Subcutaneous adipose tissue (tissue), 4 donors: ENCODE measurements around the gene ZBTB47. TPM values are rescaled to one million over a fixed set of nuclear protein-coding genes. Genes with fewer than 3 reads are reported as not detected.

Experiments
- CTCF ChIP-seq: fragments of 450-650 bp; IDR thresholded peaks from one replicate; pipeline ENCODE4 v1.5.1; 2016; ENCODE audit warnings: low read depth, mild to moderate bottlenecking, control low read depth, antibody characterized with exemption, moderate library complexity
- total RNA-seq, 4 donors: library from RNA; depleted of rRNA; stranded (reverse); fragments of >200 nt; gene quantifications; one replicate each; pipeline ENCODE4 v1.1.0, GENCODE V29; 2016

ZBTB47 gene
- total RNA-seq, 4 donors from 2014 or later, result 24.1 to 47.3 (median 32.7) TPM

DNA sequence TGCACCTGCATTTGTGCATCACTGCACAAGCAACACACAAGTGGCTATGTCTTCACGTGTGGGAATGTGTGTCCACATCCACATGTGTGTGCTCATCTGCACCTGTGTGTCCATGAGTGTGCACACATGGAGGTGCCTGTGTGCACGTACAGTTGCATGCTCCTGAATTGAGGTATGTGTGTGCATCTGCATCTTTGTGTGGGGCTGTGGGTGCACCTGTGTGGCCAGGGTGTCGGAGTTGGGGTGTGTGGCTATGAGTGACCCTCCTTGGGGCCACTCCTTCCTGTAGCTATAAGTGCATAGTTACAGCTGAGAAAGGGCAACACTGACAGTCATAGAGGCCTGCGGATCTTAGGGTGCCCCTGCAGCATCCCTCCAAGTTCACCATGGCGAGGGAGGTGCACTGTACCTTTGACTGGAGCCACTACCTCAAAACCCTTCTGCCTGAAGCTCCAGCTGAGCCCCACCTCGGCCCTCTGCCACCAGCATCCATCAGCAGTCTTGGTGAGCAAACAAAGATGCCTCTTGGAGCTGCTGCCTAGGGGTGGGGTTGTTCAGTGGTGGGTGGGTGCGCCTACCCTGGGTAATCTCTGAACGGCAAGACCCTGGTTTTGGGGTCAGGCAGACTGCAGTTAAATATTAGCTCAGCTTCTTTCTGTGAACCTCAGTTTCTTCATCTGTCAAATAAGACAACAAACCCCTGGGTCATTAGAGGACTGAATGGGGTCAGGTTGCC lies 54.3 kb downstream of the ZBTB47 start:
- TF ChIP-seq CTCF, result no peak

- no peak for TF ChIP-seq CTCF
Measured at GRCh38 chr3:42708611-42709151, 55.2 kb downstream of the ZBTB47 start.

DNA sequence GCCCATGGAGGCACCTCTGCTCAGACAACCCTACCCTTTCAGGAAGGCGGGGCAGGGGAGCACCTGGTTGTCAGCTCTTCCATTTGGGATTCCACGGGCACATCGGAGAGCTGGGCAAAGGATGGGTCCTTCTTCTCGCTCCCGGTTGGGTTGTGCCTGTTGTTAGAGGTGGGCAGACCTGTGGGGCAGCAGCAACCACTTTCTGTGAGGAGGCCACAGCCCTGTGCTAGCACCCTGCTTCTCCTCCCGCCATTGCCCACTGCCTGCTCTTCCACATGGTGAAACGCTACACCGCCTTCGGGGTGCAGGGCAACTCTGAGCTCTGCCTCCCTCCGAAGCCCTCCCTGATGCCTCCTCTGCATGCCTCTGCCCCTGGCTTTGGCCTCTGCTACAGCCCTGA lies 56.1 kb downstream of the ZBTB47 start:
- no peak for TF ChIP-seq CTCF

DNA sequence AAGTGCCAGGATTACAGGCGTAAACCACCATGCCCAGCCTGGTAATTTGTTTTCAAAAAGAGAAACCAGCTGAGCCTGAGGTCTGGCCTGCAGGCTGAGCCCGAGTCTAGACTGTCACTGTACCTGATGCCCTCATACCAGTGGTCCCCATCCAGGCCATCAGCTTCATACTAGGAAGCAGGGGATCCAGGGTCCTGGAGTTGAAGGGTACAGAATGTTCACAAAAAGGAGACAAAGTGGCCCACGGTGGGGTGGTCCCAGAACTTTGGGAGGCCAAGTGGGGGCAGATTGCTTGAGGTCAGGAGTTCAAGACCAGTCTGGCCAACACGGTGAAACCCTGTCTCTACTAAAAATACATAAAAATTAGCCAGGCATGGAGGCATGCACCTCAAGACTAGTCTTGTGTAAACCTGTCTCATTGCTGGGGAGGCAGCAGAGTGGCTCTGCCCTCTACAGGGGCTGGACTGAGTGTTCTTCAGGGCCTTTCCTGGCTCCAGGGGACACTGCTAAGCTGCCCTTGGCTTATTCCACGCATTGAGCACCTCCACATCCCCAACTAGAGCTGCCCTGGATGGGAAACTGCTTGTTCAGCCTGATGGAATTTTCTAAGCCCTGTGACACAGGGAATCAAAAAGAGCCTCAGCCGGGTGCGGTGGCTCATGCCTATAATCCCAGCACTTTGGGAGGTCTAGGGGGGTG lies 57.0 kb downstream of the ZBTB47 start:
- no peak for TF ChIP-seq CTCF

GRCh38 chr3:42711491-42712343 lies 58.2 kb downstream of the ZBTB47 start:
- no peak for TF ChIP-seq CTCF

DNA sequence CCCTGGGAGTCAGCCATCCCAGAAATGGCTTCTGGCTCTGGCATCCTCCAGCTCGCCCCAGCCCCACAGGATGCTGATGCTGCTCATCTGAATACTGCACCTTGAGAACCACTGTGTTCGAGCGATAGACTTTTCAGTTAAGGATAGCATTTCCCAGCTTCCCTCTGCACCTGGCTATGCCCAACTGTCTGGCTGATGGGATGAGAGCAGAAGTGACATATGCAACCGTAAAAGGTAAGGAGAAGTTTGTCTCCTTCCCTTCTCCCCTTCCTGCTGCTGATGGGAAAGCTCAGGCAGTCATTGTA lies 58.8 kb downstream of the ZBTB47 start:
- no peak for TF ChIP-seq CTCF
